GM12878 (cell line): ENCODE results near the gene MNAT1. TPM values are rescaled to one million over a fixed set of nuclear protein-coding genes. Genes with fewer than 3 reads are reported as not detected.

Experiments used
- CBFB ChIP-seq: IDR thresholded peaks from 2 replicates; pipeline ENCODE4 v1.6.1; 2016; ENCODE audit warnings: antibody characterized with exemption, low read depth
- CEBPB ChIP-seq, 2 experiments: fragments of 150-350 bp in 1 of 2; IDR thresholded peaks; 2 replicates each; pipeline ENCODE4 v1.6.1; 2012 to 2014; ENCODE audit warnings: low read depth in 2 of 2, low read length in 2 of 2, borderline replicate concordance in 1 of 2, inconsistent platforms in 1 of 2
- CHD4 ChIP-seq: fragments of 200-600 bp; sonication (generic); IDR thresholded peaks from 2 replicates; pipeline ENCODE4 v1.6.1; 2016; ENCODE audit warnings: mild to moderate bottlenecking
- HDAC6 ChIP-seq: fragments of 200-600 bp; sonication (generic); IDR thresholded peaks from one replicate; pipeline ENCODE4 v1.8.0; 2017; ENCODE audit warnings: antibody characterized with exemption; ENCODE audit not compliant: unreplicated experiment
- NRF1 ChIP-seq: conservative IDR thresholded peaks from 2 replicates; pipeline ENCODE4 v1.6.1; 2011; ENCODE audit warnings: mild to moderate bottlenecking, low read depth, low read length, improper control_type of control experiment
- SUZ12 ChIP-seq: fragments of 200-600 bp; sonication (generic); IDR thresholded peaks from one replicate; pipeline ENCODE4 v1.6.1; 2018; ENCODE audit warnings: antibody characterized with exemption, mild to moderate bottlenecking; ENCODE audit not compliant: unreplicated experiment
- polyA plus RNA-seq, 11 experiments: library from polyadenylated mRNA; depleted of rRNA in 4 of 11; unstranded in 6 of 11; stranded (reverse) in 5 of 11; fragments of >200 nt; fragmentation: Nextera tagmentation in 4 of 11; fragmentation: Illumina TruSeq in 1 of 11; extraction: Ambion mirVana in 4 of 11; extraction: Trizol in 1 of 11; gene quantifications; 1 replicate in 1 of 11; 2 replicates in 10 of 11; pipeline versions ENCODE4 v1.2.1 to v1.2.3, GENCODE V29; 2011 to 2016; ENCODE audit warnings: inconsistent platforms in 2 of 11, missing spikeins in 2 of 11, low read depth in 1 of 11
- total RNA-seq, 4 experiments: library from RNA; depleted of rRNA in 3 of 4; stranded (reverse); fragments of >200 nt in 3 of 4; fragmentation: Illumina TruSeq in 1 of 4; extraction: Trizol in 1 of 4; gene quantifications; 2 replicates each; pipeline versions ENCODE4 v1.2.1 to v1.2.3, GENCODE V29; 2013 to 2021
- TF ChIP-seq, protein P1 (sequence below): IDR thresholded peaks from 2 replicates; pipeline ENCODE4 v1.6.1; 2011; ENCODE audit warnings: mild to moderate bottlenecking, low read depth, low read length, moderate library complexity; ENCODE audit not compliant: insufficient replicate concordance
- TF ChIP-seq, protein P2 (sequence below): fragments of 450-650 bp; formaldehyde crosslinking; IDR thresholded peaks from 2 replicates; pipeline ENCODE4 v1.5.0; 2022; ENCODE audit warnings: mild to moderate bottlenecking, missing genetic modification characterization
- TF ChIP-seq, protein P3 (sequence below): fragments of 450-650 bp; IDR thresholded peaks from 2 replicates; pipeline ENCODE4 v1.6.1; 2017; ENCODE audit warnings: mild to moderate bottlenecking, moderate library complexity
- TF ChIP-seq, protein P4 (sequence below): fragments of 450-650 bp; IDR thresholded peaks from 2 replicates; pipeline ENCODE4 v1.6.1; 2014; ENCODE audit warnings: mild to moderate bottlenecking
- TF ChIP-seq, protein P5 (sequence below): fragments of 450-650 bp; IDR thresholded peaks from 2 replicates; pipeline ENCODE4 v1.6.1; 2017; ENCODE audit warnings: antibody characterized with exemption, mild to moderate bottlenecking, moderate library complexity
- TF ChIP-seq, protein P6 (sequence below): fragments of 450-650 bp; IDR thresholded peaks from 2 replicates; pipeline ENCODE4 v1.6.1; 2017; ENCODE audit warnings: mild to moderate bottlenecking, low read depth, inconsistent platforms; ENCODE audit not compliant: poor library complexity, severe bottlenecking

The MNAT1 gene
- total and polyA plus RNA-seq, 10 of the 15 experiments (the other 5 are each of a cell fraction or from before 2014, with no cell fraction given) = 26.5 to 67.4 (median 40.8) TPM

DNA sequence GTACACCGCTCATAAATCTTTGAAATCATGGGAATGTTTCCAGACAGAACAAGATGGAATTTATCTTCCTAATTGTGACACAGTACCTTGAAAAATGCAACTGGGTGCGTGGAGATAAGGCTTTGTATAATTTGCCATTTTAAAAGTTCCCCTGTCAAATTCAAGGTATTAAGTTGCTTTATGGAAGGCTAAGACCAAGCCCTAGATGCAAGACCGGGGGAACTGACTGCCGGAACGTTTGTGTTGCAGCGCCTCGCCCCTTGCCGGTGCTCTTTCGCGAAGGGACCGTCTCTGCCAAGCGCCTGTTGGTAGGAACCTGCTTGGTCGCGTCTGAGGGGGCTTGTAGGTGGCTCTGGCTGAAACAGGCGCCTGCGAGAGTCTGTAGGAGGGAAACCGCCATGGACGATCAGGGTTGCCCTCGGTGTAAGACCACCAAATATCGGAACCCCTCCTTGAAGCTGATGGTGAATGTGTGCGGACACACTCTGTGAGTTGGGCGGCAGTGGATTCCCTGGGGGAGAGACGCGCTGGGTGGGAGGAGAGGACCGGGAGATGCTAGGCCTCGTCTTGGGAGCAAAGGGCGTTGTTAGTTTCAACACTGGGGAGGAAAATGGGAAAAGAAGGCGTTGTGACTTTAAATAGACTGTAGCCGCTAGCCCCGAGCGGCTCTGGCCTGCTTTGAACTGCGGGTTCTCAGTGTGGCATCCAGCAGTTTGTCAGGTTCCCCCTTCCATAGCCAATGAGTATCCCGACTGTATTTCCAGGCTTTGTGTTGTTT lies at the start of gene MNAT1 (continued):
- TF ChIP-seq, protein P1, sequence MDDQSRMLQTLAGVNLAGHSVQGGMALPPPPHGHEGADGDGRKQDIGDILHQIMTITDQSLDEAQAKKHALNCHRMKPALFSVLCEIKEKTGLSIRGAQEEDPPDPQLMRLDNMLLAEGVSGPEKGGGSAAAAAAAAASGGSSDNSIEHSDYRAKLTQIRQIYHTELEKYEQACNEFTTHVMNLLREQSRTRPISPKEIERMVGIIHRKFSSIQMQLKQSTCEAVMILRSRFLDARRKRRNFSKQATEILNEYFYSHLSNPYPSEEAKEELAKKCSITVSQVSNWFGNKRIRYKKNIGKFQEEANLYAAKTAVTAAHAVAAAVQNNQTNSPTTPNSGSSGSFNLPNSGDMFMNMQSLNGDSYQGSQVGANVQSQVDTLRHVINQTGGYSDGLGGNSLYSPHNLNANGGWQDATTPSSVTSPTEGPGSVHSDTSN = no peak
- no peak for TF ChIP-seq SUZ12
- TF ChIP-seq, protein P2, sequence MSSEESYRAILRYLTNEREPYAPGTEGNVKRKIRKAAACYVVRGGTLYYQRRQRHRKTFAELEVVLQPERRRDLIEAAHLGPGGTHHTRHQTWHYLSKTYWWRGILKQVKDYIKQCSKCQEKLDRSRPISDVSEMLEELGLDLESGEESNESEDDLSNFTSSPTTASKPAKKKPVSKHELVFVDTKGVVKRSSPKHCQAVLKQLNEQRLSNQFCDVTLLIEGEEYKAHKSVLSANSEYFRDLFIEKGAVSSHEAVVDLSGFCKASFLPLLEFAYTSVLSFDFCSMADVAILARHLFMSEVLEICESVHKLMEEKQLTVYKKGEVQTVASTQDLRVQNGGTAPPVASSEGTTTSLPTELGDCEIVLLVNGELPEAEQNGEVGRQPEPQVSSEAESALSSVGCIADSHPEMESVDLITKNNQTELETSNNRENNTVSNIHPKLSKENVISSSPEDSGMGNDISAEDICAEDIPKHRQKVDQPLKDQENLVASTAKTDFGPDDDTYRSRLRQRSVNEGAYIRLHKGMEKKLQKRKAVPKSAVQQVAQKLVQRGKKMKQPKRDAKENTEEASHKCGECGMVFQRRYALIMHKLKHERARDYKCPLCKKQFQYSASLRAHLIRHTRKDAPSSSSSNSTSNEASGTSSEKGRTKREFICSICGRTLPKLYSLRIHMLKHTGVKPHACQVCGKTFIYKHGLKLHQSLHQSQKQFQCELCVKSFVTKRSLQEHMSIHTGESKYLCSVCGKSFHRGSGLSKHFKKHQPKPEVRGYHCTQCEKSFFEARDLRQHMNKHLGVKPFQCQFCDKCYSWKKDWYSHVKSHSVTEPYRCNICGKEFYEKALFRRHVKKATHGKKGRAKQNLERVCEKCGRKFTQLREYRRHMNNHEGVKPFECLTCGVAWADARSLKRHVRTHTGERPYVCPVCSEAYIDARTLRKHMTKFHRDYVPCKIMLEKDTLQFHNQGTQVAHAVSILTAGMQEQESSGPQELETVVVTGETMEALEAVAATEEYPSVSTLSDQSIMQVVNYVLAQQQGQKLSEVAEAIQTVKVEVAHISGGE (CRISPR knock-in tag) = peak; percentile 96
- no peak for TF ChIP-seq CEBPB (IDR thresholded peaks at IDR 0.05; ENCODE audit: borderline replicate concordance in 1 of 2, low read depth in 2 of 2, low read length in 2 of 2)
- TF ChIP-seq, protein P3, sequence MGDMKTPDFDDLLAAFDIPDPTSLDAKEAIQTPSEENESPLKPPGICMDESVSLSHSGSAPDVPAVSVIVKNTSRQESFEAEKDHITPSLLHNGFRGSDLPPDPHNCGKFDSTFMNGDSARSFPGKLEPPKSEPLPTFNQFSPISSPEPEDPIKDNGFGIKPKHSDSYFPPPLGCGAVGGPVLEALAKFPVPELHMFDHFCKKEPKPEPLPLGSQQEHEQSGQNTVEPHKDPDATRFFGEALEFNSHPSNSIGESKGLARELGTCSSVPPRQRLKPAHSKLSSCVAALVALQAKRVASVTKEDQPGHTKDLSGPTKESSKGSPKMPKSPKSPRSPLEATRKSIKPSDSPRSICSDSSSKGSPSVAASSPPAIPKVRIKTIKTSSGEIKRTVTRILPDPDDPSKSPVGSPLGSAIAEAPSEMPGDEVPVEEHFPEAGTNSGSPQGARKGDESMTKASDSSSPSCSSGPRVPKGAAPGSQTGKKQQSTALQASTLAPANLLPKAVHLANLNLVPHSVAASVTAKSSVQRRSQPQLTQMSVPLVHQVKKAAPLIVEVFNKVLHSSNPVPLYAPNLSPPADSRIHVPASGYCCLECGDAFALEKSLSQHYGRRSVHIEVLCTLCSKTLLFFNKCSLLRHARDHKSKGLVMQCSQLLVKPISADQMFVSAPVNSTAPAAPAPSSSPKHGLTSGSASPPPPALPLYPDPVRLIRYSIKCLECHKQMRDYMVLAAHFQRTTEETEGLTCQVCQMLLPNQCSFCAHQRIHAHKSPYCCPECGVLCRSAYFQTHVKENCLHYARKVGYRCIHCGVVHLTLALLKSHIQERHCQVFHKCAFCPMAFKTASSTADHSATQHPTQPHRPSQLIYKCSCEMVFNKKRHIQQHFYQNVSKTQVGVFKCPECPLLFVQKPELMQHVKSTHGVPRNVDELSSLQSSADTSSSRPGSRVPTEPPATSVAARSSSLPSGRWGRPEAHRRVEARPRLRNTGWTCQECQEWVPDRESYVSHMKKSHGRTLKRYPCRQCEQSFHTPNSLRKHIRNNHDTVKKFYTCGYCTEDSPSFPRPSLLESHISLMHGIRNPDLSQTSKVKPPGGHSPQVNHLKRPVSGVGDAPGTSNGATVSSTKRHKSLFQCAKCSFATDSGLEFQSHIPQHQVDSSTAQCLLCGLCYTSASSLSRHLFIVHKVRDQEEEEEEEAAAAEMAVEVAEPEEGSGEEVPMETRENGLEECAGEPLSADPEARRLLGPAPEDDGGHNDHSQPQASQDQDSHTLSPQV = no peak
- TF ChIP-seq NRF1 = no peak
- TF ChIP-seq CBFB = peak; percentile 51; the same call in 1 of the 2 replicates
- TF ChIP-seq, protein P4, sequence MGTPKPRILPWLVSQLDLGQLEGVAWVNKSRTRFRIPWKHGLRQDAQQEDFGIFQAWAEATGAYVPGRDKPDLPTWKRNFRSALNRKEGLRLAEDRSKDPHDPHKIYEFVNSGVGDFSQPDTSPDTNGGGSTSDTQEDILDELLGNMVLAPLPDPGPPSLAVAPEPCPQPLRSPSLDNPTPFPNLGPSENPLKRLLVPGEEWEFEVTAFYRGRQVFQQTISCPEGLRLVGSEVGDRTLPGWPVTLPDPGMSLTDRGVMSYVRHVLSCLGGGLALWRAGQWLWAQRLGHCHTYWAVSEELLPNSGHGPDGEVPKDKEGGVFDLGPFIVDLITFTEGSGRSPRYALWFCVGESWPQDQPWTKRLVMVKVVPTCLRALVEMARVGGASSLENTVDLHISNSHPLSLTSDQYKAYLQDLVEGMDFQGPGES = no peak
- TF ChIP-seq CHD4 = no peak
- TF ChIP-seq, protein P5, sequence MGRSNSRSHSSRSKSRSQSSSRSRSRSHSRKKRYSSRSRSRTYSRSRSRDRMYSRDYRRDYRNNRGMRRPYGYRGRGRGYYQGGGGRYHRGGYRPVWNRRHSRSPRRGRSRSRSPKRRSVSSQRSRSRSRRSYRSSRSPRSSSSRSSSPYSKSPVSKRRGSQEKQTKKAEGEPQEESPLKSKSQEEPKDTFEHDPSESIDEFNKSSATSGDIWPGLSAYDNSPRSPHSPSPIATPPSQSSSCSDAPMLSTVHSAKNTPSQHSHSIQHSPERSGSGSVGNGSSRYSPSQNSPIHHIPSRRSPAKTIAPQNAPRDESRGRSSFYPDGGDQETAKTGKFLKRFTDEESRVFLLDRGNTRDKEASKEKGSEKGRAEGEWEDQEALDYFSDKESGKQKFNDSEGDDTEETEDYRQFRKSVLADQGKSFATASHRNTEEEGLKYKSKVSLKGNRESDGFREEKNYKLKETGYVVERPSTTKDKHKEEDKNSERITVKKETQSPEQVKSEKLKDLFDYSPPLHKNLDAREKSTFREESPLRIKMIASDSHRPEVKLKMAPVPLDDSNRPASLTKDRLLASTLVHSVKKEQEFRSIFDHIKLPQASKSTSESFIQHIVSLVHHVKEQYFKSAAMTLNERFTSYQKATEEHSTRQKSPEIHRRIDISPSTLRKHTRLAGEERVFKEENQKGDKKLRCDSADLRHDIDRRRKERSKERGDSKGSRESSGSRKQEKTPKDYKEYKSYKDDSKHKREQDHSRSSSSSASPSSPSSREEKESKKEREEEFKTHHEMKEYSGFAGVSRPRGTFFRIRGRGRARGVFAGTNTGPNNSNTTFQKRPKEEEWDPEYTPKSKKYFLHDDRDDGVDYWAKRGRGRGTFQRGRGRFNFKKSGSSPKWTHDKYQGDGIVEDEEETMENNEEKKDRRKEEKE = no peak
- TF ChIP-seq, protein P6, sequence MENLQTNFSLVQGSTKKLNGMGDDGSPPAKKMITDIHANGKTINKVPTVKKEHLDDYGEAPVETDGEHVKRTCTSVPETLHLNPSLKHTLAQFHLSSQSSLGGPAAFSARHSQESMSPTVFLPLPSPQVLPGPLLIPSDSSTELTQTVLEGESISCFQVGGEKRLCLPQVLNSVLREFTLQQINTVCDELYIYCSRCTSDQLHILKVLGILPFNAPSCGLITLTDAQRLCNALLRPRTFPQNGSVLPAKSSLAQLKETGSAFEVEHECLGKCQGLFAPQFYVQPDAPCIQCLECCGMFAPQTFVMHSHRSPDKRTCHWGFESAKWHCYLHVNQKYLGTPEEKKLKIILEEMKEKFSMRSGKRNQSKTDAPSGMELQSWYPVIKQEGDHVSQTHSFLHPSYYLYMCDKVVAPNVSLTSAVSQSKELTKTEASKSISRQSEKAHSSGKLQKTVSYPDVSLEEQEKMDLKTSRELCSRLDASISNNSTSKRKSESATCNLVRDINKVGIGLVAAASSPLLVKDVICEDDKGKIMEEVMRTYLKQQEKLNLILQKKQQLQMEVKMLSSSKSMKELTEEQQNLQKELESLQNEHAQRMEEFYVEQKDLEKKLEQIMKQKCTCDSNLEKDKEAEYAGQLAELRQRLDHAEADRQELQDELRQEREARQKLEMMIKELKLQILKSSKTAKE = peak; percentile 32
- no peak for TF ChIP-seq HDAC6
